Nucleus accumbens (tissue), 56 donors: ENCODE data around the gene MYLIP.

Experiments
- DNase-seq, 56 donors: peaks; one replicate each; lab custom pipeline; 2025; lab: John Stamatoyannopoulos, UW

Gene MYLIP

DNA sequence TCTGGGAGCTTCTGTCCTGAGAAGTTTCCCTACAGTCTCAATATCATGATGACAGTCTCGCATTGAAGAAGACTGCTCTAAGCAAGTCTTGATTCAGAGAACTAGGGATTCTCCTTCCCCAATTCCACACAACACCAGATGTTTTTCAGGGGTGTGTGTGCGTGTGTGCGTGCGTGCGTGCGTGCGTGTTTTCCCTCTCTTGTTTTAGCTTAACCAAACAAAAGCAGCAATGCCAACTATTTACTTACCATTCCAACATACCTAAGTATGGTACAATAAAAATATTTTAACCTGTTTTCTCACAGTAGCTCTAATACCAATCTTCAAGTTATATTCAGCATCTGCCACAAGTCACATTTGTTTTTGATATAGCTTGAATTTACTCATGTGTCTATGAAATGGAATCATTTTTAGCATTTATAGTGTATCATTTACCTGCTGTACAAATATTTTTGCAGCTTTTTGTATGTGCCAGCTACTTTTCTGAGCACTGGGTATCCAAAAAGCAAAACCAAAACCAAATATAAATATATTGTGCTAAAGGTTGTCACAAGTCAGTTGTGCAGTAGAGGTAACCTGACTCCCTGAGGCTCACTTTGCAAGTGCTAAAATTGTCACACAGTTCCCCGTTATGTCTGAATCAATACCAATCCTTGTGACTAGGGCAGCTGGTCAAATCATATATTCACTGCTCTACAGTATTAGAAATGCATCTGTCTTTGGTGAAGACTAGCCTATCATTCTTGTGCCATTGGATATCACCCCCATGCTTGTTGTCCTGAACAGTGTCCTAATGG, 21.7 kb upstream of the MYLIP start:
- DNase-seq, result no peak

DNA sequence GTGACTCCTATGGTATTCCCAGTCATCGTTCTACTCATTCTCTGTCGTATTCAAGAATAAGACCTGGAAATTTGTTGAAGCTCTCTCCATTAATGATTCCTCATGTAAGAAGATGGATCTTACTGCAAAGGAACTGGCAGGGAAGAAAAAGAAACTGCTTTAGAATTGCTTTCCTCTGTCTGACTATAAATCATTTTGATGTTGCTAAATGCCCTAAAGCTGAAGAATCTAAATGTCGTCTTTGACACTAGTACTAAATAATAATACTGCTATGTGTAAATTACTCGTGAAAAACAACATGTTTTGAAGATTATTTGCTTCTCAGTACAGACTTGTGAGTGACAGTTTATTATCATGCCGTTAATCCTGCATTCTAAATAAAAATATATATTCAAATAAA, 20.5 kb upstream of the MYLIP start:
- DNase-seq, result no peak

DNA sequence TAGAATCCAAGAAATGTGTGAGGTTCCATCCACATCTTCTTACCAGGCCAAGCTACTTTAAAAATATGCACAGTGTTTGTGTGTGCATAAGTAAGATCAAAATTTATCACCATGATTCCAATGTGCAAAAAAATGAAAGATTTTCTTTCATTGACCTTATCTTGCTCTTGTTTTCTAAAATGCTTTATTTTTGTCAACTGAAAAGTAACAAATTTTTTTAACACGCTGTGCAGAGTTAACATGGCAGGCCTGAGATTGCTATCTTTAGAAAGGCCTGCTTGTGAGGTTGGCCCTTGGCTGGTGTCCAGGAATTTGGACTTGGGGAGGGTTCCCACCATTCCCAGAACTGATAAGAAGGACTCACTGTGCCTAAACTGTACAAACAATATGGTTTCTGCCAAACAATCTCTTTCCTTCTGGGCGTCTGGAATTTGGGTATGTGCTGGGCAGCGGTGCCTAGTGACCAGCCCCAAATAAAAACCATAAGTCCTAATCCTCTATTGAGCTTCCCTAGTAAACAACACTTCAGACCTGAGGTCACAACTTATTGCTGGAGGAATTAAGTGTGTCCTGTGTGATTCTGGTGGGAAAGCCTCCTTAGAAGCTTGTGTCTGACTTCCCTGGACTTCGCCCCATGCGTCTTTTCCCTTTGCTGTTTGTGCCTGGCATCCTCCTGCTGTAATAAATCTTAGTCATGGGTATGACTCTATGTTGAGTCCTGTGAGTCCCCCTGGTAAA, 19.8 kb upstream of the MYLIP start:
- DNase-seq, result no peak

DNA sequence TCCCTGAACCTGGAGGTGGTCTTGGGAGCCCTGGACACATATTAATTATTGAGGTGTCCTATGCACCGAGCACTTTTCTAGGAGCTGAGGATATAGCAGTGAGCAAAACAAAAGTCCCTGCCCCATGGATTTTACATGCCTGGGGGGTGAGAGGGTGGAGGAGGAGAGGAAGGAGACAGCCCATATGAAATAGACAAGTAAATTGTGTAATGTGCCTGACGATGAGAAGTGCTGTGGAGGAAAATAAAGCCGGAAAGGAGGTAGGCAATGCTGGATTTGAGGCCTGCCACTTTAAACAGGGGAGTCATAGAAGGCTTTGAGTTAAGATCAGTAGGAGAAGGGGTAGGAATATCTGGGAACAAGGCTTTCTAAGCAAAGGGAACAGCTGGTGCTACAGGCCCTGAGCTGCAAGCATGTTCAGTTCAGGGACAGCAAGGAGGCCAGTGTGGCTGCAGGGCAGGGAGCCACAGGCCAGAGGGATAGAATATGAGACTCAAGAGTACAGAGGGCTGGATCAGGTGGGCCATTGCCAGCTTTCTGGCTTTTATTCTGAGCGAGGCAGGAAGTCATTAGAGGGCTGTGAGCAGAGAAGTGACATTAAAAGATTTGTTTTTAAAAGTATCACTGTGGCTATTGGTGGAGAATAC, 19.1 kb upstream of the MYLIP start:
- no peak for DNase-seq

DNA sequence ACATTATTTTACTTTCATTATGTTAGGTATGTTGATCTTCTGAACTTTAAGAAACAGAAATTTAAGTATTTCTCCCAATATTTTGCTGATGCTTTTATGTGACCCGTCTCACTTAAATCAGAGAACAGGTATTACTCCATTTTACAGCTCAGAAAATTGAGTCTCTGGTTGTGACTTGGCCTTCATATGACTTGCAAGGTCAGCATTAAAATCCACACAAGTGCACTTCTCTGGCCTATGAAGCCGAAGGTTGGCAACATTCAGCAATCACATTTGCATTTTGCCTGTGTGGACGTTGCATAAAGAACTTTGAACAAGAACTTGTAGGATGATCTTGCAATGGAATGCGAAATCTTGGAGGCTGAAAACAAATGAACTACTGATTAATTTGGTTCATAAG, 10.1 kb upstream of the MYLIP start:
- no peak for DNase-seq

DNA sequence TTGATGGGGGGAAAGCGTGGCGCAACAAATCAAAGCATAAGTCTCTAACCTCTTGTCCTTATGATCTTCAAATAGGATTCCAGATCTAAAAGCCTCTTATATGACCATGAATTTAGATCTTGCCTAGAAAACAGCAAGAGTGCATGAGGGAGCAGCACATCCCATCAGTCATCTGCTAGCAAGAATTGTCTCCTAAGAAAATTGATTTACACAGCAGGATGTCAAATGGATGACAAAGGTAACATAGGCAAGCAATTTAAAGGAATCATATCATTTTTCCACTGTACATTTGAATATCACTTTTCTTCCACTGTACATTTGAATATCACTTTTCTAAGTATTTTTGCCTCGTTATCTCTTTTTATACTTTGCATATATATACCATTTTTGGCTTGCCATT, 7.5 kb upstream of the MYLIP start:
- DNase-seq, result no peak

DNA sequence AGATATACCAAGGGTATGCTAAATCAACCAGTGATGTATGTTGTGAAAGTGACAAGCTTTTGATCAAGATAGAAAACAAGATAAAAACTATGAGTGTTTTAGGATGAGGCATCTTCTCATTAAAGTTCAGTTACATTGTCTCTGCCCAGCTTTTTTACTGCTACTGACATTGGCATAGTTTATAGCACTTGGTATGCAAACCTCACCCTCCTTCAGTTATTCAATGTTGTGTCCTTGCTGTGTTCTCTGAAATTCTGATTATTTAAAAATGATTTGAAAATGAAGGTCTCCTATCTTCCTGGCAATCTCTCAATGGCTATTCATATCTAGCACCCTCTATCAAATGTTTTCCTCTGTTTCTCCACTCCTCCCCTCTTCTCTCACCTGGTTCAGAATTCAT, 6.7 kb upstream of the MYLIP start:
- DNase-seq, result no peak

DNA sequence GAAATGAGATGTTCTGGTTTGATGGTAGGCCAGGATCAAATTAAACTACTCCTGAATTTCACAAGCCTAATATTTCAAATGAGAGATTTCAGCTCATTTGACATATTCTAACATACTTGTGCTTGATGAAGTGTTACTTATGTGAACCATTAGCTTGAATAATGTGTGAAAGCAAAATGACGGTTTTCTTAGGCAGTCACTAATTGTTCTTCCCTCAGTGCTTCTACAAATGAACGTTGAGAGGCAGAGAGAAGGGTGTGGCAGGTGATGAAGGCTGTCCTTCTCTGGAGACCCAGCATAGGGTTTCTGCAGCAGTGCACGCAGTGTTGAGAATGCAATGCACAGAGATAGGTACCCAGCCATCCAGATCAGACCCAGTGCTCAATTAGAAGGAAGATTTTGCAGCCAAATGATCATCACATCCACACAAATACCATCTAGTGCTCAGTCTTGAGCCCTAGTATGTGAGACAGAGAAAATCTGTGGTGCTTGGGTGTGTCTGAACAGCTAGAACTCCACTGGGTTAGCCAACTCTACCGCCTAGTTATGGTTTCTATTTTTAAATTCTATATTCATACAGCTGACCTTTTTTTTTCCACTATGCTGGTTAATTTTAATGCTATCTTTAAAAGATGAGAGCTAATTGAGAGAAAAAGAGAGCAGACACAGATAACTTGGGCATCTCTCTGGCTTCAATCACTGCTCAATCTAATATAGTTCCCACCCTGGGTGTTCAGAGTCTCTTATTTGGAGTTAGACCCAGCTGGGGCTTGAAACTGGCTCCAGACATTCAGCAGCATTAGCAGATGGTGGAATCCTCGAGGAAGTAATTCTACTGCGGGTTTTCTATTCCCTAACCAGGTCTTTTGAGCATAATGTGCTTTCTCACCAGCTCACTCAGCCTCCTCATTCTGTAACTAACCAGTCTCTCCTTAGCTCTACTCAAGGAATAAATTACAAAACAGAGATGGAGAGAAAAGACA, 4.4 kb upstream of the MYLIP start:
- DNase-seq, result no peak

DNA sequence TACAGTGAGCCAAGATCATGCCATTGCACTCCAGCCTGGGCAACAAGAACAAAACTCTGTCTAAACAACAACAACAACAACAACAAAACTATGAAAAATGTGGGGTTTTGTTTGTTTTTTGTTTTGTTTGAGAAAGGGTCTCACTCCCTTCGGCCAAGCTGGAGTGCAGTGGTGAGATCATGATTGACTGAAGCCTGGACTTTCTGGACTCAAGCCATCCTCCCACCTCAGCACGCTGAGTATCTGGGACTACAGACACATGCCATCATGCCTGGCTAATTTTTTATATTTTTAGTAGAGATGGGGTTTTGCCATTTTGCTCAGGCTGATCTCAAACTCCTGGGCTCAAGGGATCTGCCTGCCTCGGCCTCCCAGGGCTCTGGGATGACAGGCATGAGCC, 2.8 kb upstream of the MYLIP start:
- no peak for DNase-seq

DNA sequence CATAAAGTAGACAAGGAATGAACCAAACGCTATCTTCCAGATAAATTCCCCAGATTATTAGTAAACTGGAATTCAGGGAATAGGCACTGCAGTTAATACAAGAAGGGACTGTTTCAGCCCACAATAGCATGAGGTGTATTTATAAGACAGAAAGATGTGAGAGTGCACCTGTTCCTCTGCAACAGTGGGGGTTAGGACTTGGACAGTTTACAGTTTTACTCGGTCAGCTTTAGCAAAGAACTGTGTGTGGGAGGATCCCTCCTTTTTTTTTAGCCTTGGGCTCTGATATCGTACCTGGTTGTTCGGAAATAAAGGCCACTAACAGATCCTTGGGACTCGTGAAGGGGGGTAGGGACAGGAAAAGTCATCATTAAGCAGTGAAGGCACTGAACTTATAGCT, 2.0 kb upstream of the MYLIP start:
- no peak for DNase-seq

DNA sequence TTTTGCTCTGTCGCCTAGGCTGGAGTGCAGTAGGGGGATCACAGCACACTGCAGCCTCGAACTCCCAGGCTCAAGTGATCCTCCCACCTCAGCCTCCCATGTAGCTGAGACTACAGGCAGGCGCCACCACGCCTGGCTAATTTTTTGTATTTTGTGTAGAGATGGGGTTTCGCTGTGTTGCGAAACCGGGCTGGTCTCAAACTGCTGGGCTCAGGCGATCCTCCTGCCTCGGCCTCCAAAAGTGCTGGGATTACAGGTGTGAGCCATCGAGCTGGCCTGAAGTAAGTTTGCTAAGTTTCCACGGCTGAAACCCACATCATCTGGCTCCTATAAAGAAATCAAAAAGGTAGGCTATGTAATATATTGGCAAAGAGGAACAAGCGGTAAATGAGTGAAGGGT, 1.4 kb upstream of the MYLIP start:
- DNase-seq, result no peak

DNA sequence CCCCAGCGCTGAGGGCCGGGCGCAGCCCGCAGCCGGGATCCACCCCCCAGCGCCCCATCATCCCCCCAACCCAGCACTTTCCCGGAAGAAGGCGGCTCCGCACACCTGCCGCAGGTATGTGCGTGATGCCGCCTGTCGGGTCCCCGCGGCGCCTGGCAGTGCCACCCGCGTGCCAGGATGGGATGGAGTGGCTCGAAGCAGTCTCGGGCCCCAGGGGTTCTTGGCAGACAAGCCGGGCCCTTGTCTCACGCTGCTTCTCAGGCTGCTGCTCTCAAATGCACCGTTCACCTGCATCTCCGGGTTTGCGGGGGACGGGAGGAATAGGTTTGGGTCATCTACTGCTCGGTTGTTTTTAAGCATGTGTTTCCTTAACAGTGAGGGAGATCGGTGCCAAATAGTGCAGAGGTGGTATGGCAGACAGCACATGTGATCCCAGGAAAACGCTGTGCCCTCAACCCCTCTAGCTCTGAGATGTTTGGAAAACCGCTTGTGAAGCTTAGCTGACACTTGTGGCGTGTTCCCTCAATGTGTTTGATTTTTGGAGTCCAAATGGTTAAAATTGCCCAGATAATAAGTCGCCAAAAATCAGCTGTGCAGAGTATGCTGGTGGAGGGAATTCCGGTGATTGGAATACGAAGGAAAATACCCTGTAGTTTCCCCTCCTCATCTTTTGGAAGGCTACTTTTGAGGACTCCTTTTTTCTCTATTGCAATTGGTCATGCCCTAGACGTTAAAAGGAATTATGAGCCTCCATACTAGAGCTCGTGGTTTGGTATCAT, 926 bp downstream of the MYLIP start:
- DNase-seq, result peak in 28 of 56 donors; percentile 9 to 68 (median 44)

DNA sequence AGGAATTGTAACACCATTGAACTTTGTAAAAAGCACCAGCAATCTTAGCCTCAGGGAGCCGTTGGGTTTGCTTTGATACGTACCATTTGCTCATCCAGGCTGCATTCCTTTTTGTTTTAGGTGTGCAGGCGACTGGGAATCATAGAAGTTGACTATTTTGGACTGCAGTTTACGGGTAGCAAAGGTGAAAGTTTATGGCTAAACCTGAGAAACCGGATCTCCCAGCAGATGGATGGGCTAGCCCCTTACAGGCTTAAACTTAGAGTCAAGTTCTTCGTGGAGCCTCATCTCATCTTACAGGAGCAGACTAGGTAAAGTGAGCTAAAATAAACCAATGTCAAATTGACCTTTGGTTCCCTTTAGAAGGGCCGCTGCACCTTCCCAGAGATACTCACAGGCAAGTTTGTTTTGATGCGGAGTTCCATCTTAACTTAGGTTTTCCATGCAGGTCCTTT, 1.6 kb downstream of the MYLIP start:
- DNase-seq, result peak in 1 of 56 donors; percentile 33

DNA sequence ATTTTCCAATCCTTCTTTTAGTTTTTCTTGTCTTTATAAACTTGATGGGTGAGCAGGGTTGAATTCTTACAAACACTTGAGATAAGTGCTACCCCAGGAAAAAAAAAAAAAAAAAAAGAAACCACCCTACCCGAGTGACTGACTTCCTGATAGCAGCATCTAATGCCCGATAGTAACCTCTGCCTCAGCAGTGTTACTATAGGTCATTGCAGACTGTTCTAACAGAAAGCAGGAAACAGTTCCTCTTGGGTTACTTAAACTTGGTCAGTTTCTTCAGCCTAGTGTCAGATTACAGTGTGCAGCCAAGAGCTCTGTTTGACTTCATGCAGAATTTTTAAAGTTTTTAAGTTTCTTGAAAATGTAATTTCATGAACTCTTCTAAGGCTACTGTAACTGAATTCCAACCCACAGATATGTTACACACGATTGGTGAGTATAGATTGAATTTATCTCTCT, 2.1 kb downstream of the MYLIP start:
- peak in 3 of 56 donors; percentile 15 to 36 (median 21) for DNase-seq

DNA sequence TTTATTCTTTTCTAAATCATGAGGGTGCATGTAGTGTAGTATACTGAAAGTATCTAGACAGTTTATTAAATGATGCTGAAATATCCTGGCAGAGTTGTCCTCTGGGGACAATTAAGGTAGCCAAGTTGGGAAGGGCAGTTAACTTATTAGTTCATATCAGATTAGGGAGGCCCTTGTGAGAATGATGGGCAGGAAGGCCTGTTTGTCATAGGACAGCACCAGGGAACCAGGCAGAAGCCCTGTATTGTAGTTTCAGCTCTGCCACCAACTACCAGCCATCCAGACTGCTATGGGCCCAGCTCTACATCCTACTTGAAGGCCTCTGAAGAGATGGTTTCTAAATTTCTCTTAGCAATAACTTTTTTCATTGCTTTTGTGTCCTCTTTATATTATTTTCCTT, 4.0 kb downstream of the MYLIP start:
- DNase-seq, result peak in 2 of 56 donors; percentile 9 to 12

DNA sequence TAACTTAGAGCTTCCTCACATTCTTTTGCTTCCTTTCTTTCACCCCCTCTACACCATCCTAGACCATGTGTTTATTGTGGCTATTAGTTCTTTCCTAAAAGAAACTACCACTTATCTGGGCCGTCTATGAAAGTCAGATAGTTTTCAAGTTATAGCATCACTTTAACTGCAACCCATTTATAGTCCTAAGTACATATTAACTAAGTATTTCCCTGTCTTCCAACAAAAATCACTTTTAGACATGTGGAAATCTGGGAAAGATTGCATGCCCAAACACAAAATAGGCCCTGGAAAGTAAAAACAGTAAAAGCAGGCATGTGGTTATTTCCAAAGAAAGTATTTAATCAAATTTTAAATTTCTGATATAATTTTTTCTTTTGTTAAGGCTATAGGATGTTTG, 5.5 kb downstream of the MYLIP start:
- no peak for DNase-seq

DNA sequence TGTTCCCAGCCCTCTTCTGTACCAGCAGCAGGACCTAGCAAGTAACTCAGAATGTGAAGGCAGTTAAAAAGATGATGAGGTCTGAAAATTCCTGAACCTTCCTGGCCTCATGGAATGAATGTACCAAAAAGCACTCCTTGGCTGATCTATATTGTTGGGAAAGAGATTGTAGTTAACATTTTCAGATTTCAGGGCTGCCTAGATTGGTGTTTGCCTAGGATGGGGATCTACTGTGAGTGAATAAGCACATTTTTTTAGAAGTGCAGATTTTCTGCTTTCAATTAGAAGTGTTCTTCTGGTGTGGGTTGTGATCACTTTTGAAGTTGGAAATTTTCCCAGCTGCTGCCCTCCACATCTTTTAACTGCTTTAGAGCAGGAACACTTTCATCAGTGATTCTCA, 6.2 kb downstream of the MYLIP start:
- no peak for DNase-seq

DNA sequence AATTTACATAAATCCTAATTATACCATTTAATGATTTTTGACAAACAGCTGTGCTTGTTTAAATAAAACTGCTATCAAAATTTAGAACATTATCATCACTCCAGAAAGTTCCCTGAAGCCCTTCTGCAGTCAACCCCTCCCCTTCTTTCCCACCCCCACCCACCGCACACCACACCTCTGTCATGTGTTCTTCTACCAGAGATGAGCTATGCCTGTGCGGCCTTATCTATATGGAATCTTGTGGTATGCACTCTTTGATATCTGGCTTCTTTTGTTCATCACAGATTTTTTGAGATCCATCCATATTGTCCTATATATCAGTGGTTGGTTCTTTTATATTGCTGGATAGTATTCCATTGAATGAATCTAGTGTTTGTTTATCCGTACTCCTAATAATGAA, 7.2 kb downstream of the MYLIP start:
- no peak for DNase-seq
